COLO829 (cell line): ENCODE measurements around the gene ARPP21.
"Not testable (repeated sequence)": the region's sequence is repeated elsewhere in the genome, so short reads cannot be mapped to it uniquely, and the experiment has no call there.

Experiments
- DNase-seq: peaks from one replicate; pipeline ENCODE4 v3.0.0; 2012; ENCODE audit warnings: low spot score

Gene ARPP21

GRCh38 chr3:35781558-35781957 lies 142.2 kb downstream of the ARPP21 start:
- no peak for DNase-seq

GRCh38 chr3:35782355-35782754 lies 143.0 kb downstream of the ARPP21 start:
- DNase-seq, result no peak

GRCh38 chr3:35784169-35784568 lies 144.8 kb downstream of the ARPP21 start:
- no peak for DNase-seq

GRCh38 chr3:35785234-35785888 lies 146.0 kb downstream of the ARPP21 start:
- no peak for DNase-seq

GRCh38 chr3:35787936-35788335 lies 148.6 kb downstream of the ARPP21 start:
- DNase-seq, result no peak

GRCh38 chr3:35789042-35789831 lies 149.9 kb downstream of the ARPP21 start:
- no peak for DNase-seq

- no peak for DNase-seq
These were observed 151.4 kb downstream of the ARPP21 start for GRCh38 chr3:35790764-35791163.

GRCh38 chr3:35793667-35794066 lies 154.3 kb downstream of the ARPP21 start:
- no peak for DNase-seq

- no peak for DNase-seq
These were observed 161.7 kb downstream of the ARPP21 start for GRCh38 chr3:35800960-35801459.

GRCh38 chr3:35814531-35814930 lies 175.2 kb downstream of the ARPP21 start:
- DNase-seq, result no peak

- not testable (repeated sequence) for DNase-seq
These were observed 176.5 kb downstream of the ARPP21 start for GRCh38 chr3:35815796-35816195.

- DNase-seq, result no peak
These were observed 177.9 kb downstream of the ARPP21 start for GRCh38 chr3:35817216-35817615.

- DNase-seq, result peak; percentile 54
These were observed 192.8 kb downstream of the ARPP21 start for GRCh38 chr3:35832140-35832571.
